GM12864 (cell line): ENCODE measurements around the gene CALB2.

Source experiments
- DNase-seq: peaks from one replicate; pipeline ENCODE4 v3.0.0-alpha.2; 2011; ENCODE audit warnings: low read depth
- H3K4me3 ChIP-seq: 2 replicates; pipeline ENCODE4 v1.5.1; 2011; ENCODE audit warnings: mild to moderate bottlenecking, low read depth, low read length, control low read depth
- CTCF ChIP-seq: IDR thresholded peaks from 2 replicates; pipeline ENCODE4 v1.5.1; 2011; ENCODE audit warnings: low read depth, mild to moderate bottlenecking, moderate library complexity, low read length, control low read depth, inconsistent platforms; ENCODE audit errors: missing control alignments

CALB2 gene

DNA sequence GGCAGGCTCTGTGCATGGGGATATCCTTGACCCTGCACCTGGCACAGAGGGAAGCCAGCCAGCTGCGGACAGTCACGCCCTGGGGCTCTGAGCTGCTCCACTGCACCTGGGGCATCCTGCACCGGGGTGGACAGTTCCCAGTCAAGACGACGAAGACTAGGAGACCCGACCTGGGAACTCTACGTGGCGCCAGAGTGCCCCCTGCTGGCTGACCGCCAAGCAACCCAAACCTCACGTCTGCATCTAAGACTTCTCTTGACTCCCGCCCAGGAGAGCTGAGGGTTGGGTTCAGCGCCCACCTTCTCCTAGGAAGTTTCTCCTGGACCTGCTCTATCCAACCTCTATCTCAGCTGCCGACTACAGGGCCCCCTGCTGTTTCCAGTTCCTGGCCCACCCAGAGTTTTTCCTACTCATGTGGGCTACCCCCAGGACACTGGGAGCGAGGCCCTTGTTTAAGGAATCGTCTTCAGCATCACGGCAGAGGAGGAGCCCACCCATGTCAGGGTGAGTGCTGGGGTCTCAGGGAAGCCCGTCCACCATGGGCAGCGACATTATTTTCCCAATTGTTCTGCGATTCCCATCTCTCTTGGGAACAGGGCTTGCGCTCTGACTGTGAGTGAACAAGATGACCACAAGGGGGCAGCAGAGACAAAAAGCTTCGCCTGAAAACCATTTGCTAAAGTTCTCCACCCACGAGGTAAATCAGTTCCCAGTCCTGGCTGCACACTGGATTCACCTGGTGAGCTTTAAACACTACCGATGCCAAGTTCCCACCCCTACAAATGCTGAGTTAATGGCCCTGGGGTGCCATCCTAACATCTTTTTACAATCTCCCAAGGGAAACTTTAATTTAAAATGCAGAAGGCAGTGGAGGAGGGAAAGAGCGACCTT, 54.0 kb downstream of the CALB2 start:
- TF ChIP-seq CTCF: peak; percentile 84
- H3K4me3 ChIP-seq: no peak overlapping the region
- DNase-seq: no peak

DNA sequence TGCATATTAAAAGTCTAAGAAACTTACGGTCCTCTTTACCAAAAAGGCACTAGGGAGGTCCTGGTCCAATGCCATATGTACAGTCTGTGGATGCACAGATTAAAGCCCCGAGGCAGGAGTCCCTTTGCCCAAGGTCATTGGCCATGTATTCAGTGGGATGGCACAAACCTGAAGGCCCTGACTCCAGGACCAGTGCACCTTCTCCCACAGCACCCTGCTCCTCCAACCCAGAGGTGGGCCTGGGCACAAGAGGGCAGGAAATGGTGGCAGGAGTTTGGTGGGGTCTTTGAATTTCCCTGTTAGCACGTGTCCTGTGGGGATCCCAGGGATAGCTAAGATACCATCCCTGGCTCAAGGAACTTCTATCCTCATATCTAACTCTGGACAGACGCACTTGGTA, 54.8 kb downstream of the CALB2 start:
- no peak for TF ChIP-seq CTCF
- H3K4me3 ChIP-seq: no peak overlapping the region
- no peak for DNase-seq

- no peak for DNase-seq
- H3K4me3 ChIP-seq: no peak overlapping the region
- TF ChIP-seq CTCF: no peak
These were observed 55.5 kb downstream of the CALB2 start for GRCh38 chr16:71414038-71414437.

GRCh38 chr16:71421911-71422310, 63.4 kb downstream of the CALB2 start:
- TF ChIP-seq CTCF: peak; percentile 75
- no peak for DNase-seq
- H3K4me3 ChIP-seq: no peak overlapping the region

DNA sequence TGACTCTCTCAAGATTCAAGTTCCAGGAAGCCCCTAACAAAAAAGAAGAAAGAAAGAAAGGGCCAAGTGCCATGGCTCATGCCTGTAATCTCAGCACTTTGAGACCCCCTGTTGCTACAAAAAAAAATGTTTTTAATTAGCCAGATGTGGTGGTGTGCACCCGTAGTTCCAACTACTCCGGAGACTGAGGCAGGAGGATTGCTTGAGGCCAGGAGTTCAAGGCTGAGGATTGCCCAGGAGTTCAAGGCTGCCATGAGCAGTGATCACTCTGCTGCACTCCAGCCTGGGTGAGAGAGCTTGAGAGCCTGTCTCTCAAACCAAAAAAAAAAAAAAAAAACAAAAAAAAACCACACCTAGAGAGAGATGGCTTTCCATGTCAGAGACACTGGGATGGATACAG, 64.5 kb downstream of the CALB2 start:
- TF ChIP-seq CTCF: no peak
- no peak overlapping the region for H3K4me3 ChIP-seq

DNA sequence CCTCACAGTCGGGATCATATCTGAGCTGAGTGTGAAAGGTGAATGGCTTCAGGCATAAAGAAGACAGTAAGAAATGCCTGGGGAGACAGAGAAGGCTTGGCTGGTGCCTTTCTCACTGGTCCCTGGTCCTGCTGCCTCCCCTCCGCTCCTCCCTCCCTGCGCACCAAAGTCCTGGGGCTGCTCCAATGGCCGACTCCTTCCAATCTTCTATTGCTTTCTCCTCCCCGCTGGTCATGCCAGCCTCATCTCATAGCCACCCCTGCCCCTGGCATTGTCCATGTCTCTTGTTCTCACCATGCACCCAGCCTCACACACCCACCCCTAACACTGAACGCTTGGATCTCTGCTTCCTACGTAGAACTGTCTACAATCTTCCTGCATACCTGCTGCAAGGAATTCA, 65.3 kb downstream of the CALB2 start:
- TF ChIP-seq CTCF: no peak
- no peak overlapping the region for H3K4me3 ChIP-seq
- no peak for DNase-seq

More for the DNA sequence above, 64.5 kb downstream of the CALB2 start:
- no peak for DNase-seq

DNA sequence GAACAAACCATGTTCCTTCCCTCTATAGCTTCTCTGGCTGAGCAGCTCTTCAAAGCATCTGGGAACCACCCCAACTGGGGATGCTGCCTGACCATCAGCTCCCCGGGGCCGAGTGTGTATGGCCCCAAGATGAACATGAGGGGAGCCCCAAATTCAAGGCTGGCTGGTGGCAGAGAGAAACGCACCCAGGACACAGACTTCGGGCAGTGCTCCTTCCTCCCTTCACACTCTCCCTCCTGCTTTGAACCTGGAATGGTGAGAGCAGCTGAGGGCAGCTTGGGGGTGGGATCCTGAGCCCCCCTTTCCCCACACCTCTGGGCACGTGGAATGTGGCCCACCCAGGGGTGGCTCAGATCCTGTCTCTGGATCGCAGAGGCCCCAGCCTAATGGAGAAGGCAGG, 66.1 kb downstream of the CALB2 start:
- TF ChIP-seq CTCF: no peak
- no peak for DNase-seq
- no peak overlapping the region for H3K4me3 ChIP-seq
